K562 (cell line): ENCODE results near the gene SYDE1. TPM values are rescaled to one million over a fixed set of nuclear protein-coding genes. Genes with fewer than 3 reads are reported as not detected.

Source experiments
- ATAC-seq: fragments of 200-7000 bp; cut with Tn5 transposase; 3 replicates; pipeline ENCODE4 v1.9.1; 2020; ENCODE audit warnings: moderate library complexity
- BruUV-seq: library from RNA; stranded (reverse); fragments of 400-500 nt; replicated peaks from 2 replicates; lab custom pipeline; 2021; lab: Mats Ljungman, UMichigan
- CTCF ChIA-PET: fragments of 300-600 bp; formaldehyde crosslinking; extraction: SDS; loops from one replicate; lab custom pipeline; 2021; ENCODE audit warnings: low intra/inter-chr PET ratio; lab: Yijun Ruan, JAX
- POLR2A ChIA-PET: fragments of 300-600, 350-650 bp; sonication (Branson Sonifier 250); formaldehyde crosslinking; extraction: SDS; loops from one replicate; lab custom pipeline; 2021; ENCODE audit warnings: antibody characterized with exemption, inconsistent platforms; lab: Yijun Ruan, JAX
- DNase-seq, 4 experiments: peaks; one replicate each; pipeline versions ENCODE4 v3.0.0 to v3.0.0-alpha.2; 2011 to 2018; ENCODE audit warnings: low spot score in 3 of 4, mixed read lengths in 3 of 4; ENCODE audit errors: extremely low read depth in 1 of 4
- FAIRE-seq: peaks from 2 replicates; lab custom pipeline; 2011; peaks lifted over from hg19 to GRCh38; lab: Jason Lieb, UNC
- H2AFZ ChIP-seq: 2 replicates; pipeline ENCODE4 v1.6.0; 2011; ENCODE audit warnings: low read depth, low read length, control low read depth, inconsistent platforms
- H3K27ac ChIP-seq: fragments of 200-600 bp; 3 replicates; pipeline ENCODE4 v1.8.0; 2011; ENCODE audit warnings: low read depth, mild to moderate bottlenecking, control low read depth, inconsistent platforms, low read length, moderate library complexity, mixed read lengths; ENCODE audit errors: extremely low read depth
- H3K27me3 ChIP-seq, 2 experiments: fragments of 300-600 bp in 1 of 2; 2 replicates in 1 of 2; 3 replicates in 1 of 2; pipeline versions ENCODE4 v1.6.0 to v1.8.0; 2011; ENCODE audit warnings: inconsistent platforms in 2 of 2, low read length in 2 of 2, mild to moderate bottlenecking in 1 of 2, mixed read lengths in 1 of 2, moderate library complexity in 1 of 2; ENCODE audit not compliant: control insufficient read depth in 2 of 2, insufficient read depth in 2 of 2
- H3K36me3 ChIP-seq: fragments of 300-600 bp; 3 replicates; pipeline ENCODE4 v1.8.0; 2011; ENCODE audit warnings: mild to moderate bottlenecking, low read length, inconsistent platforms; ENCODE audit not compliant: control insufficient read depth, insufficient read depth
- H3K4me1 ChIP-seq, 2 experiments: fragments of 200-600 bp in 1 of 2; replicated peaks in 1 of 2; 2 replicates in 1 of 2; 3 replicates in 1 of 2; pipeline versions ENCODE4 v1.5.1 to v1.8.0; 2011; ENCODE audit warnings: inconsistent platforms in 2 of 2, low read length in 2 of 2, mild to moderate bottlenecking in 1 of 2, mixed read lengths in 1 of 2, moderate library complexity in 1 of 2; ENCODE audit not compliant: control insufficient read depth in 2 of 2, insufficient read depth in 2 of 2
- H3K4me2 ChIP-seq: 2 replicates; pipeline ENCODE4 v1.6.1; 2011; ENCODE audit warnings: low read length, control low read depth, inconsistent platforms, mixed read lengths; ENCODE audit not compliant: insufficient read depth
- H3K4me3 ChIP-seq: fragments of 200-600 bp; sonication (generic), shearing (Covaris generic); 2 replicates; pipeline ENCODE4 v1.5.1; 2016; ENCODE audit warnings: control low read depth, inconsistent platforms
- H3K79me2 ChIP-seq: fragments of 200-600 bp; 3 replicates; pipeline ENCODE4 v1.8.0; 2011; ENCODE audit warnings: low read length, inconsistent platforms; ENCODE audit not compliant: control insufficient read depth, insufficient read depth
- H3K9ac ChIP-seq, 2 experiments: 2 replicates each; pipeline versions ENCODE4 v1.6.0 to v1.6.1; 2011; ENCODE audit warnings: low read depth in 2 of 2, low read length in 2 of 2, control low read depth in 1 of 2, inconsistent platforms in 1 of 2, mild to moderate bottlenecking in 1 of 2, mixed read lengths in 1 of 2; ENCODE audit not compliant: insufficient read depth in 1 of 2
- H3K9me1 ChIP-seq: one replicate; pipeline ENCODE4 v1.6.0; 2011; ENCODE audit warnings: inconsistent platforms, mild to moderate bottlenecking, low read length, moderate library complexity; ENCODE audit not compliant: control insufficient read depth, insufficient read depth
- H3K9me3 ChIP-seq: replicated peaks from 2 replicates; pipeline ENCODE4 v1.5.1; 2011; ENCODE audit warnings: low read depth, low read length, inconsistent platforms; ENCODE audit not compliant: control insufficient read depth, insufficient read depth
- H4K20me1 ChIP-seq: replicated peaks from 2 replicates; pipeline ENCODE4 v1.6.1; 2011; ENCODE audit warnings: low read length, inconsistent platforms, mixed read lengths; ENCODE audit not compliant: control insufficient read depth, insufficient read depth
- ASH1L ChIP-seq: fragments of 450-650 bp; IDR thresholded peaks from 2 replicates; pipeline ENCODE4 v1.6.1; 2018; ENCODE audit warnings: borderline replicate concordance, mild to moderate bottlenecking, low read depth; ENCODE audit not compliant: partially characterized antibody
- ATF6 ChIP-seq: sonication (generic); formaldehyde crosslinking; IDR thresholded peaks from 2 replicates; pipeline ENCODE4 v1.4.0; 2020; ENCODE audit warnings: mild to moderate bottlenecking, missing genetic modification reagents
- EHMT2 ChIP-seq: fragments of 450-650 bp; IDR thresholded peaks from 2 replicates; pipeline ENCODE4 v1.6.1; 2018; ENCODE audit warnings: antibody characterized with exemption
- RBM25 ChIP-seq: fragments of 200-400 bp; formaldehyde crosslinking; IDR thresholded peaks from 2 replicates; pipeline ENCODE4 v1.6.1; 2018; ENCODE audit warnings: low read length, low read depth, moderate library complexity; ENCODE audit not compliant: severe bottlenecking
- WGBS: fragments of 100-300 bp; shearing (Covaris generic); methylation state at CpG from one replicate; pipeline ENCODE4 v1.1.6; 2016; ENCODE audit warnings: low coverage, mixed read lengths; ENCODE audit not compliant: insufficient coverage; ENCODE audit errors: missing lambda C conversion rate; 5-methylcytosine and 5-hydroxymethylcytosine counted together
- in situ Hi-C: fragments of 300-500 bp; cut with MboI; formaldehyde crosslinking; loops from 4 replicates; pipeline ENCODE4 v1.15.0; 2018; ENCODE audit warnings: inconsistent platforms, mixed read lengths
- intact Hi-C: fragments of 100-400 bp; cut with micrococcal nuclease; formaldehyde crosslinking; loops from 2 replicates; pipeline ENCODE4 v1.14.2; 2022
- polyA plus RNA-seq, 8 experiments: library from polyadenylated mRNA; depleted of rRNA in 4 of 8; stranded (reverse) in 5 of 8; unstranded in 3 of 8; fragments of >200 nt; fragmentation: Nextera tagmentation in 2 of 8; fragmentation: Illumina TruSeq in 1 of 8; extraction: Ambion mirVana in 2 of 8; extraction: Trizol in 1 of 8; gene quantifications; 2 replicates each; pipeline versions ENCODE4 v1.2.1 to v1.2.3, GENCODE V29; 2011 to 2014; ENCODE audit warnings: inconsistent platforms in 1 of 8, missing spikeins in 1 of 8
- total RNA-seq, 7 experiments: library from RNA; depleted of rRNA in 6 of 7; stranded (reverse); fragments of >200 nt in 6 of 7; fragmentation: Illumina TruSeq in 2 of 7; extraction: Trizol in 2 of 7; gene quantifications; 2 replicates each; pipeline versions ENCODE4 v1.2.1 to v1.2.3, GENCODE V29; 2011 to 2021; ENCODE audit warnings: low replicate concordance in 1 of 7

SYDE1 gene
- total and polyA plus RNA-seq, 9 of the 15 experiments (the other 6 are each of a cell fraction or from before 2014, with no cell fraction given) = 0.04 TPM; not detected in 8

GRCh38 chr19:15093001-15093400 lies 14.2 kb upstream of the SYDE1 start:
- peak; percentile 55 for TF ChIP-seq RBM25
- TF ChIP-seq ATF6 (CRISPR knock-in tag) = no peak
- TF ChIP-seq EHMT2 = no peak
- TF ChIP-seq ASH1L = no peak
- H4K20me1 ChIP-seq = 0 out of 2 replicates have a peak, but pooled peaks cover 5% of the 10 kb centered on the region
- no peak overlapping the region for H3K27ac ChIP-seq
- FAIRE-seq = no peak
- intact Hi-C loops = loop anchor here (5.0 kb wide), 1 partner anchor 464 kb away; no protein-coding TSS in a partner anchor
- H3K9ac ChIP-seq = no peak overlapping the region
- no peaks in the 10 kb centered on the region for H3K4me1 ChIP-seq
- H3K79me2 ChIP-seq = no peaks in the 10 kb centered on the region
- no peak overlapping the region for H3K4me2 ChIP-seq
- no peak overlapping the region for H3K4me3 ChIP-seq
- no peaks in the 10 kb centered on the region for H3K9me3 ChIP-seq
- ChIA-PET POLR2A (interaction anchor here (0.5 to 0.6 kb wide), 2 partner anchors 15 to 52 kb away, joined by 3 to 4 read pairs; no protein-coding TSS in a partner anchor), CTCF (no interaction called here)
- no peak overlapping the region for H2AFZ ChIP-seq
- H3K9me1 ChIP-seq = no peaks in the 10 kb centered on the region
- BruUV-seq = no TSS peak
- DNase-seq = no peak
- no peak for ATAC-seq
- H3K27me3 ChIP-seq = peaks cover 0 to 4% of the 10 kb centered on the region in 2 experiments; a peak in 1 of 5 replicates
- 0% methylated on average over 2 of the region's 2 CpGs for WGBS
- no peaks in the 10 kb centered on the region for H3K36me3 ChIP-seq
- in situ Hi-C loops = loop anchor here (10.0 kb wide), 1 partner anchor 462 kb away; no protein-coding TSS in a partner anchor
